GM19043 (cell line): ENCODE measurements around the gene MSRB3.

ENCODE experiments used
- ATAC-seq: cut with Tn5 transposase; IDR thresholded peaks from one replicate; pipeline ENCODE4 v1.9.1; 2021; ENCODE audit warnings: low read depth; ENCODE audit not compliant: unreplicated experiment

Gene MSRB3

GRCh38 chr12:65278576-65279368 is at the start of gene MSRB3:
TSS of gene MSRB3 (plus strand) at chr12:65278683. CDS start at chr12:65308580, 29,897 bp downstream.
- no peak for ATAC-seq

GRCh38 chr12:65229441-65229840 is 49.0 kb upstream of the MSRB3 start:
- ATAC-seq = no peak

- no peak for ATAC-seq
These were observed 45.9 kb upstream of the MSRB3 start for GRCh38 chr12:65232476-65233077.

- ATAC-seq = no peak
These were observed 41.3 kb upstream of the MSRB3 start for GRCh38 chr12:65237153-65237552.

- no peak for ATAC-seq
These were observed 39.9 kb upstream of the MSRB3 start for GRCh38 chr12:65238609-65239008.

GRCh38 chr12:65248656-65249633 is 29.5 kb upstream of the MSRB3 start:
- no peak for ATAC-seq

- no peak for ATAC-seq
These were observed 26.0 kb upstream of the MSRB3 start for GRCh38 chr12:65252515-65252914.

GRCh38 chr12:65257986-65258385 is 20.5 kb upstream of the MSRB3 start:
- no peak for ATAC-seq

- ATAC-seq = no peak
These were observed 19.0 kb upstream of the MSRB3 start for GRCh38 chr12:65259501-65259900.

GRCh38 chr12:65263777-65264176 is 14.7 kb upstream of the MSRB3 start:
- no peak for ATAC-seq

- ATAC-seq = no peak
These were observed 12.1 kb upstream of the MSRB3 start for GRCh38 chr12:65266408-65266807.

- no peak for ATAC-seq
These were observed 8.9 kb upstream of the MSRB3 start for GRCh38 chr12:65269603-65270002.

GRCh38 chr12:65274602-65275272 is 3.7 kb upstream of the MSRB3 start:
- ATAC-seq = no peak

GRCh38 chr12:65275627-65276026 is 2.9 kb upstream of the MSRB3 start:
- no peak for ATAC-seq

- ATAC-seq = no peak
These were observed 1.5 kb upstream of the MSRB3 start for GRCh38 chr12:65276916-65277530.

- ATAC-seq = no peak
These were observed 398 bp upstream of the MSRB3 start for GRCh38 chr12:65277994-65278575.

GRCh38 chr12:65279369-65280112 is 1.1 kb downstream of the MSRB3 start:
- ATAC-seq = no peak

GRCh38 chr12:65280306-65280705 is 1.8 kb downstream of the MSRB3 start:
- no peak for ATAC-seq

GRCh38 chr12:65282840-65283239 is 4.4 kb downstream of the MSRB3 start:
- no peak for ATAC-seq
